ENCODE data around the gene SLC7A14. TPM values are rescaled to one million over a fixed set of nuclear protein-coding genes. Genes with fewer than 3 reads are reported as not detected.

Gene SLC7A14
- total RNA-seq, 3 donors from 2014 or later = 0.15 TPM; not detected in 2

DNA sequence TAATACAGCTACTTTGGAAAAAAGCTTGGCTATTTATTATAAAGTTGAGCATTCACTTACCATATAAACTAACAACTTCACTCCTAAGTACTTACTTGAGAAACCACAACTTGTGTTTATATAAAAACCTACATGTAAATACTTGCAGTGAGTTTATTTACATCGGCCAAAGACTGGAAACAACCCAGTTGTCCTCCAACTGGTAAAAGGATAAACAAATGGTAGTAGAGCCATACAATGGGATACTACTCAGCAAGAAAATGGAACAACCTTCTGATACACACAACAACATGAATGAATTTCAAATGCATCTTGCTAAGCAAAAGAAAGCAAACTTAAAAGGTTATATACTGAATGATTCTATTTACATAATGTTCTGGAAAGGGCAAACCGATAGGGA, 63.7 kb downstream of the SLC7A14 start:
- DNase-seq (ENCODE audit: low spot score in 2 of 2) = no peak
- Histone ChIP-seq H3K4me1 (no peaks in the 10 kb centered on the region), H3K4me3 (no peak overlapping the region), H3K27me3 (no peaks in the 10 kb centered on the region), H3K36me3 (no peaks in the 10 kb centered on the region), H3K27ac (no peak overlapping the region), H3K9me3 (no peaks in the 10 kb centered on the region)
- intact Hi-C loops (cut with DNase I; ENCODE audit: low total_unique reads) = no loop called here
- TF ChIP-seq POLR2AphosphoS5 (IDR thresholded peaks at IDR 0.05) = no peak
- TF ChIP-seq POLR2A (IDR thresholded peaks at IDR 0.05) = no peak
- TF ChIP-seq, protein P1, sequence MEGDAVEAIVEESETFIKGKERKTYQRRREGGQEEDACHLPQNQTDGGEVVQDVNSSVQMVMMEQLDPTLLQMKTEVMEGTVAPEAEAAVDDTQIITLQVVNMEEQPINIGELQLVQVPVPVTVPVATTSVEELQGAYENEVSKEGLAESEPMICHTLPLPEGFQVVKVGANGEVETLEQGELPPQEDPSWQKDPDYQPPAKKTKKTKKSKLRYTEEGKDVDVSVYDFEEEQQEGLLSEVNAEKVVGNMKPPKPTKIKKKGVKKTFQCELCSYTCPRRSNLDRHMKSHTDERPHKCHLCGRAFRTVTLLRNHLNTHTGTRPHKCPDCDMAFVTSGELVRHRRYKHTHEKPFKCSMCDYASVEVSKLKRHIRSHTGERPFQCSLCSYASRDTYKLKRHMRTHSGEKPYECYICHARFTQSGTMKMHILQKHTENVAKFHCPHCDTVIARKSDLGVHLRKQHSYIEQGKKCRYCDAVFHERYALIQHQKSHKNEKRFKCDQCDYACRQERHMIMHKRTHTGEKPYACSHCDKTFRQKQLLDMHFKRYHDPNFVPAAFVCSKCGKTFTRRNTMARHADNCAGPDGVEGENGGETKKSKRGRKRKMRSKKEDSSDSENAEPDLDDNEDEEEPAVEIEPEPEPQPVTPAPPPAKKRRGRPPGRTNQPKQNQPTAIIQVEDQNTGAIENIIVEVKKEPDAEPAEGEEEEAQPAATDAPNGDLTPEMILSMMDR (IDR thresholded peaks at IDR 0.05) = no peak

DNA sequence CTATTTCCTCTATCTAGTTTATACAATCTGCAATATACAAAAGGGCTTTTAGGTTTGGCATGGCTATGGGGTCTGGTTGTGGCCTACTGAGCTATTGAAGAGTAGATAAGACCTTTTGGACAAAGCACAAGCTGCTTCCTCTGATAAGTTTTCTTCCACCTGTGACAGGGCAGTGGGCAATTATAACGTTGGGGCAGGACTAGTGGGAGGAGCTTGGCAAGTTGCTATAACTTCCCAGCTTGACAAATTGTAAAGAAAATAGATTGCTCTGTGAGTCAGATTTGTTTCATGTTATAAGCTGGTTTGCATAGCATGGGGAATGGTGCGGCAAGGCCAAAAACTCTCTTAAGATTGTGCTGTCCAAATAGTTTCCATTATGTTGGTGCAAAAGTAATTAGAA, 64.9 kb downstream of the SLC7A14 start:
- no peaks in the 10 kb centered on the region for H3K36me3 ChIP-seq
- intact Hi-C loops (cut with DNase I; ENCODE audit: low total_unique reads) = no loop called here

DNA sequence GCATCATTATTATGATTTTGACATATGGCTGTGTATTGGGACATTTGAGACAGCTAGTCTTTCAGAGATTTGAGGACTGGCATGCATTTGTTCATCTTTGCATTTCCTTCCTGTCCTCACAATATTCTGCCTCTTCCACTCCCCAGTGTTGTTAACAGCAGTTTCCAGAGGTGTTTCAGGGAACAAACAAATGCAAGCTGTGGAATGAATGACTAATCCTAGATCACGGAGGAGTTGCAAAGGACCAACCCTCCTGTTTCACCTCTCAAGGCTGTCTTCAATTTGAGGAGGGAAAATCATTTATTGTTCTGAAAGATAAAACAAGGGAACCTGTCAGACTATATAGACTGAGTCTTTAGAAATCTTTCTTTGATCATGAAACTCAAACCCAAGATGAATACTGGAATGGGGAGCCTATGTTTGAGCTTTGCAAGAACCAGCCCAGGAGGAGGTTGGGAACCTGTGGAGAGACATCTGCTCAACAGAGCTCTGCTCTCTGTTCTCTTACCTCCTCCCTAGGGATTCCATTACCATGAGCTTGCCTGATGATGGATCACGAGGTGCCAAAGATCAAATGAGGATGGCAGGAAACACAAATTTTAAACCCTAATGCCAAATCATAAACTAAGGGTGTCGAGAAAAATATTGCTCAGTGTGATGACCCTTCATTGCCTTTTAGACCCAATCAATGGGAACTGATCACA, 68.5 kb downstream of the SLC7A14 start:
- H3K4me3 ChIP-seq = no peak overlapping the region
- H3K36me3 ChIP-seq = no peaks in the 10 kb centered on the region
- no peaks in the 10 kb centered on the region for H3K9me3 ChIP-seq
- no peaks in the 10 kb centered on the region for H3K27me3 ChIP-seq
- DNase-seq (ENCODE audit: low spot score in 2 of 2) = no peak
- no peak overlapping the region for H3K27ac ChIP-seq
- TF ChIP-seq, protein P1 (IDR thresholded peaks at IDR 0.05) = no peak
- TF ChIP-seq POLR2A (IDR thresholded peaks at IDR 0.05) (no peak), POLR2AphosphoS5 (IDR thresholded peaks at IDR 0.05) (no peak)
- intact Hi-C loops (cut with DNase I; ENCODE audit: low total_unique reads) = loop anchor here (1.0 kb wide), 1 partner anchor 20 kb away; no protein-coding TSS in a partner anchor
- H3K4me1 ChIP-seq = no peaks in the 10 kb centered on the region

More for the DNA sequence above, 64.9 kb downstream of the SLC7A14 start:
- Histone ChIP-seq H3K4me1 (no peaks in the 10 kb centered on the region), H3K9me3 (no peaks in the 10 kb centered on the region), H3K27ac (no peak overlapping the region), H3K4me3 (no peak overlapping the region), H3K27me3 (no peaks in the 10 kb centered on the region)
- no peak for DNase-seq (ENCODE audit: low spot score in 2 of 2)
- no peak for TF ChIP-seq POLR2A (IDR thresholded peaks at IDR 0.05)

DNA sequence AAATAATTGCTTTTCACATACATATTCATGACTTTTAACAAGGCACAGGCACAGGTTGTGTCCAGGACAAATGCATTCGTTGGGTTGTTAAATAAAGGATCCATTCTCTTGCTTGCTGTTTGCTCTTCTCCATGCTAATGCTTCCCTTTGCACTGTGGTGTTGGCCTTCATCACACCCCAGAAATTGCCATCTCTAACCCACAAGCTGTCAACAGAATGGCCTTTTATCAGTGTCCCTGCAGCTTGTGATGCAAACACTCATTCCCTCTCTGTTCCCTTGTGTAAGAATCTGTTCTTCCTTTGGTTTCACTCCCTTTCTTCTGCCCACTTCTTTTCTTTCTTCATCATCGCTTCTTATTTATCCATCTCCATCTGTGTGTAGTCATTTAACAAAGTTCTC, 72.2 kb downstream of the SLC7A14 start:
- no peaks in the 10 kb centered on the region for H3K4me1 ChIP-seq
- TF ChIP-seq, protein P1 (IDR thresholded peaks at IDR 0.05) = no peak
- TF ChIP-seq POLR2A (IDR thresholded peaks at IDR 0.05) (no peak), POLR2AphosphoS5 (IDR thresholded peaks at IDR 0.05) (no peak)
- H3K27me3 ChIP-seq = no peaks in the 10 kb centered on the region
- H3K4me3 ChIP-seq = no peak overlapping the region
- H3K27ac ChIP-seq = no peak overlapping the region
- intact Hi-C loops (cut with DNase I; ENCODE audit: low total_unique reads) = no loop called here
- H3K9me3 ChIP-seq = no peaks in the 10 kb centered on the region
- DNase-seq (ENCODE audit: low spot score in 2 of 2) = no peak
- H3K36me3 ChIP-seq = no peaks in the 10 kb centered on the region

DNA sequence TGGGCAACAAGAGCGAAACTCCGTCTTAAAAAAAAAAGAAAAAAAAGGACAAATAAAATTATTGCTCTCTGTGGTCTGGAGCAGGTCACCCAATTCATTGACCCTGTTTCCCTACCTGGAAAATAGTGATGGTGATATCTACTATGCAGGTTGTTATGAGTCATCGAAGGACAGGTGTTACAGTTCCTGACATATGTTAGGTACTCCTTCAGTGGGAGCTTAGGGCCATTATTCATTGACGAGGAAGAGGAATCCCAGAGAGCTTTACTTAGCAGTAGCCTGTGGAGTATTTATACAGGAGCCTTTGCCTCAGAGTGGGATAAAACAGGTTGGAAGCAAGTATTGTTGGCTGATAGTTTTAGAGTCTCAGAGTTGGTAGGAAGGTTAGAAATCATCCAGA, 74.5 kb downstream of the SLC7A14 start:
- H3K4me3 ChIP-seq = no peak overlapping the region
- no peak overlapping the region for H3K27ac ChIP-seq
- no peak for DNase-seq (ENCODE audit: low spot score in 2 of 2)
- H3K27me3 ChIP-seq = no peaks in the 10 kb centered on the region
- H3K9me3 ChIP-seq = no peaks in the 10 kb centered on the region
- H3K36me3 ChIP-seq = no peaks in the 10 kb centered on the region
- TF ChIP-seq POLR2A (IDR thresholded peaks at IDR 0.05) (no peak), POLR2AphosphoS5 (IDR thresholded peaks at IDR 0.05) (no peak)
- TF ChIP-seq, protein P1 (IDR thresholded peaks at IDR 0.05) = no peak
- intact Hi-C loops (cut with DNase I; ENCODE audit: low total_unique reads) = no loop called here
- no peaks in the 10 kb centered on the region for H3K4me1 ChIP-seq
